PC-9 (cell line): ENCODE data around the gene PDGFD. TPM values are rescaled to one million over a fixed set of nuclear protein-coding genes. Genes with fewer than 3 reads are reported as not detected.

Experiments used
- BruUV-seq: library from RNA; stranded (reverse); fragments of 400-500 nt; replicated peaks from 2 replicates; lab custom pipeline; 2021; lab: Mats Ljungman, UMichigan
- CTCF ChIA-PET: fragments of 300-600 bp; sonication (Branson Sonifier 250); formaldehyde crosslinking; loops from one replicate; lab custom pipeline; 2022; ENCODE audit warnings: antibody characterized with exemption; lab: Charles Lee
- POLR2A ChIA-PET: fragments of 300-600 bp; sonication (Branson Sonifier 250); formaldehyde crosslinking; loops from one replicate; lab custom pipeline; 2022; ENCODE audit warnings: antibody characterized with exemption; ENCODE audit not compliant: unreplicated experiment; lab: Charles Lee
- DNase-seq, 2 experiments: peaks; one replicate each; pipeline versions ENCODE4 v3.0.0 to v3.0.0-alpha.2; 2015 to 2022; ENCODE audit warnings: mixed read lengths in 1 of 2
- H2AFZ ChIP-seq: fragments of 200-600 bp; sonication (generic); 2 replicates; pipeline ENCODE4 v1.8.1; 2017; ENCODE audit warnings: antibody characterized with exemption
- H3F3A ChIP-seq: fragments of 200-600 bp; sonication (generic); 2 replicates; pipeline ENCODE4 v1.8.1; 2017; ENCODE audit warnings: antibody characterized with exemption, mild to moderate bottlenecking, low read depth; ENCODE audit not compliant: insufficient read depth
- H3K27ac ChIP-seq: fragments of 200-600 bp; sonication (generic); 2 replicates; pipeline ENCODE4 v1.6.1; 2016; ENCODE audit warnings: mixed run types
- H3K27me3 ChIP-seq: fragments of 200-600 bp; sonication (generic); 2 replicates; pipeline ENCODE4 v1.6.1; 2016; ENCODE audit warnings: low read depth, mixed run types; ENCODE audit not compliant: insufficient read depth
- H3K36me3 ChIP-seq: fragments of 200-600 bp; sonication (generic); 2 replicates; pipeline ENCODE4 v1.6.1; 2016; ENCODE audit warnings: low read depth, mixed run types
- H3K4me1 ChIP-seq: fragments of 200-600 bp; sonication (generic); replicated peaks from 2 replicates; pipeline ENCODE4 v1.6.1; 2016; ENCODE audit warnings: mixed run types; ENCODE audit not compliant: insufficient read depth
- H3K4me2 ChIP-seq: fragments of 200-600 bp; sonication (generic); 2 replicates; pipeline ENCODE4 v1.6.1; 2017; ENCODE audit warnings: mixed run types
- H3K4me3 ChIP-seq: fragments of 200-600 bp; sonication (generic); 2 replicates; pipeline ENCODE4 v1.6.1; 2016; ENCODE audit warnings: mixed run types
- H3K79me2 ChIP-seq: fragments of 200-600 bp; sonication (generic); 2 replicates; pipeline ENCODE4 v1.6.1; 2017; ENCODE audit warnings: low read depth, mixed run types
- H3K9me2 ChIP-seq: fragments of 200-600 bp; sonication (generic); 2 replicates; pipeline ENCODE4 v1.8.1; 2017; ENCODE audit warnings: mild to moderate bottlenecking; ENCODE audit not compliant: insufficient read depth
- H3K9me3 ChIP-seq: fragments of 200-600 bp; sonication (generic); 2 replicates; pipeline ENCODE4 v1.8.1; 2016; ENCODE audit warnings: low read depth; ENCODE audit not compliant: insufficient read depth
- H4K20me1 ChIP-seq: fragments of 200-600 bp; sonication (generic); 2 replicates; pipeline ENCODE4 v1.8.1; 2017; ENCODE audit not compliant: insufficient read depth
- EZH2 ChIP-seq: fragments of 200-600 bp; sonication (generic); IDR thresholded peaks from 2 replicates; pipeline ENCODE4 v1.8.0; 2017; ENCODE audit warnings: antibody characterized with exemption, low read depth
- intact Hi-C: fragments of 100-400 bp; cut with micrococcal nuclease; formaldehyde crosslinking; loops from one replicate; pipeline ENCODE4 v1.10.0; 2022; ENCODE audit not compliant: unreplicated experiment
- total RNA-seq: library from RNA; stranded (reverse); gene quantifications from 2 replicates; pipeline ENCODE4 v1.2.3, GENCODE V29; 2021
- TF ChIP-seq, protein P1 (sequence below): fragments of 200-600 bp; sonication (generic); conservative IDR thresholded peaks from 2 replicates; pipeline ENCODE4 v1.6.1; 2017; ENCODE audit warnings: mixed run types, antibody characterized with exemption, mild to moderate bottlenecking, moderate library complexity

Gene PDGFD
- total RNA-seq, 1 experiment from 2014 or later = 6.1 TPM

DNA sequence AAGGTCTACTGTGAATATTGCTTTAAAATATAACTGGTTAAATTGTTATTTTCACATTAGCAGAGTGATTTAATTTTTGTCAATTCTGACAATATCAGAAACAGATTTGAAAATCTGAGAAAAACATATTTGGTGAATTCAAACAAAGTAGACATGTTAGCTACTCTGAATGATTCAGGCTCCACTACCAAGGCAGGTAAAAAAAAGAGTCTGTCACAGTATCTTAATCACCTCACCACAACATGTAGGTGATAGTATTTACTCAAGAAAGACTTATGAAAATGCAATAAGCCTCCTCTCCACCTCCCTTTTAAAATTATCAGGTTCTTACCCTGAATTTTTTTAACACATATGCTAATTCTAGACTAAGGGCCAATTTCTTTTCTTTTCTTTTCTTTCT is 85.0 kb downstream of the PDGFD start:
- Histone ChIP-seq H4K20me1 (no peaks in the 10 kb centered on the region), H3K9me2 (no peaks in the 10 kb centered on the region), H3K36me3 (no peaks in the 10 kb centered on the region), H3K4me2 (no peak overlapping the region), H3K79me2 (no peaks in the 10 kb centered on the region), H3K4me3 (no peak overlapping the region), H3F3A (no peaks in the 10 kb centered on the region), H3K9me3 (no peaks in the 10 kb centered on the region), H3K27me3 (no peaks in the 10 kb centered on the region), H3K27ac (no peak overlapping the region), H2AFZ (no peak overlapping the region), H3K4me1 (no peaks in the 10 kb centered on the region)
- no peak for DNase-seq
- intact Hi-C loops = no loop called here
- POLR2A ChIA-PET = no interaction called here
- CTCF ChIA-PET = no interaction called here
- no TSS peak for BruUV-seq
- TF ChIP-seq, protein P1, sequence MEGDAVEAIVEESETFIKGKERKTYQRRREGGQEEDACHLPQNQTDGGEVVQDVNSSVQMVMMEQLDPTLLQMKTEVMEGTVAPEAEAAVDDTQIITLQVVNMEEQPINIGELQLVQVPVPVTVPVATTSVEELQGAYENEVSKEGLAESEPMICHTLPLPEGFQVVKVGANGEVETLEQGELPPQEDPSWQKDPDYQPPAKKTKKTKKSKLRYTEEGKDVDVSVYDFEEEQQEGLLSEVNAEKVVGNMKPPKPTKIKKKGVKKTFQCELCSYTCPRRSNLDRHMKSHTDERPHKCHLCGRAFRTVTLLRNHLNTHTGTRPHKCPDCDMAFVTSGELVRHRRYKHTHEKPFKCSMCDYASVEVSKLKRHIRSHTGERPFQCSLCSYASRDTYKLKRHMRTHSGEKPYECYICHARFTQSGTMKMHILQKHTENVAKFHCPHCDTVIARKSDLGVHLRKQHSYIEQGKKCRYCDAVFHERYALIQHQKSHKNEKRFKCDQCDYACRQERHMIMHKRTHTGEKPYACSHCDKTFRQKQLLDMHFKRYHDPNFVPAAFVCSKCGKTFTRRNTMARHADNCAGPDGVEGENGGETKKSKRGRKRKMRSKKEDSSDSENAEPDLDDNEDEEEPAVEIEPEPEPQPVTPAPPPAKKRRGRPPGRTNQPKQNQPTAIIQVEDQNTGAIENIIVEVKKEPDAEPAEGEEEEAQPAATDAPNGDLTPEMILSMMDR = no peak
- TF ChIP-seq EZH2 = no peak

DNA sequence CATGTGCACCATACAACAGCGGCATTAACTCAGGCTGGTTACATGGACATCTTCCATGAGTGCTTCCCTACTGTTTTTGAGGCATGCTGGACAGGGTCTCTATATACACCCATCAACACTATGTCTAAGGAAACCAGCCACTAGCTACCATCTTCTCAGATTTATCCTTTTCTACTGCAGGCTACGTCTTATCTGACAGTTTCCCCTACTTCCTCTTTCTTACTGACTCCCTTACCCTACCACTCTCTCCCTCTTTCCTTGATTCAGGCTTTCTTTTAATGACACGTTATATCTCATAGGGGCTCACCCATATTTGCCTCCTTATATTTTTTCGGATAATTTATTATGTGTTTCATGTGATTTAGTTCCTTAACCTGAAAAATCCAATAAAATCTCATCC is 85.7 kb downstream of the PDGFD start:
- H3K4me3 ChIP-seq = no peak overlapping the region
- no peak for DNase-seq
- no TSS peak for BruUV-seq
- no peaks in the 10 kb centered on the region for H3K27me3 ChIP-seq
- H3K79me2 ChIP-seq = no peaks in the 10 kb centered on the region
- no peak overlapping the region for H3K27ac ChIP-seq
- ChIA-PET CTCF (no interaction called here), POLR2A (no interaction called here)
- no peaks in the 10 kb centered on the region for H3K4me1 ChIP-seq
- no peak overlapping the region for H2AFZ ChIP-seq
- TF ChIP-seq, protein P1 = no peak
- TF ChIP-seq EZH2 = no peak
- intact Hi-C loops = no loop called here
- H4K20me1 ChIP-seq = no peaks in the 10 kb centered on the region
- H3K9me2 ChIP-seq = no peaks in the 10 kb centered on the region
- H3K36me3 ChIP-seq = no peaks in the 10 kb centered on the region
- H3K9me3 ChIP-seq = no peaks in the 10 kb centered on the region
- no peak overlapping the region for H3K4me2 ChIP-seq
- H3F3A ChIP-seq = no peaks in the 10 kb centered on the region

DNA sequence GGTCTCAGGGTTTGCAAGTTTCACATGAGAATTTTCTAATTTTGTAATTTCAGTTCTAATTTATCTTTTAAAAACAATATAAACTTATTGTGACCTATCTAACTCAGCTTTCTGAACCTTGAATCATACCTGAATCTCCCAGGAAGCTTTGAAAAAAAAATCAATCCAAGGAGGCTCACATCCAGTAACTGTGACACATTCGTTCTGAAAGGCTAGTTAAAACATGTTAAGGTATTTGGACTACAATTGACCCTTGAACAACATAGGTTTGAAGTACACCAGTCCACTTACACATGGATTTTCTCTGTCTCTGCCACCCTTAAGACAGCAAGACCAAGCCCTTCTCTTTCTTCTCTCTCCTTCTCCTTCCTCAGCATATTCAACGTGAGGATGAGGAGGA is 87.5 kb downstream of the PDGFD start:
- intact Hi-C loops = no loop called here
- no peaks in the 10 kb centered on the region for H3K9me2 ChIP-seq
- no peaks in the 10 kb centered on the region for H3K36me3 ChIP-seq
- no peak overlapping the region for H3K4me3 ChIP-seq
- no peaks in the 10 kb centered on the region for H3F3A ChIP-seq
- H3K27me3 ChIP-seq = no peaks in the 10 kb centered on the region
- TF ChIP-seq EZH2 = no peak
- TF ChIP-seq, protein P1 = no peak
- no peak overlapping the region for H2AFZ ChIP-seq
- BruUV-seq = no TSS peak
- H3K27ac ChIP-seq = no peak overlapping the region
- DNase-seq = no peak
- ChIA-PET POLR2A (no interaction called here), CTCF (no interaction called here)
- H3K9me3 ChIP-seq = no peaks in the 10 kb centered on the region
- no peak overlapping the region for H3K4me2 ChIP-seq
- no peaks in the 10 kb centered on the region for H3K79me2 ChIP-seq
- H3K4me1 ChIP-seq = no peaks in the 10 kb centered on the region
- H4K20me1 ChIP-seq = no peaks in the 10 kb centered on the region
